Activated T-cell treated with anti-CD3 and anti-CD28 coated beads for 1 hour (primary cell): ENCODE results near the gene KMT2A.
A peak's percentile ranks its signal among the peaks of the same experiment; 100 is the strongest.
"Not testable (repeated sequence)": the region's sequence is repeated elsewhere in the genome, so short reads cannot be mapped to it uniquely, and the experiment has no call there.

Source experiments
- DNase-seq: peaks from one replicate; pipeline ENCODE4 v3.0.0-alpha.2; 2020; ENCODE audit warnings: low read depth

The KMT2A gene

DNA sequence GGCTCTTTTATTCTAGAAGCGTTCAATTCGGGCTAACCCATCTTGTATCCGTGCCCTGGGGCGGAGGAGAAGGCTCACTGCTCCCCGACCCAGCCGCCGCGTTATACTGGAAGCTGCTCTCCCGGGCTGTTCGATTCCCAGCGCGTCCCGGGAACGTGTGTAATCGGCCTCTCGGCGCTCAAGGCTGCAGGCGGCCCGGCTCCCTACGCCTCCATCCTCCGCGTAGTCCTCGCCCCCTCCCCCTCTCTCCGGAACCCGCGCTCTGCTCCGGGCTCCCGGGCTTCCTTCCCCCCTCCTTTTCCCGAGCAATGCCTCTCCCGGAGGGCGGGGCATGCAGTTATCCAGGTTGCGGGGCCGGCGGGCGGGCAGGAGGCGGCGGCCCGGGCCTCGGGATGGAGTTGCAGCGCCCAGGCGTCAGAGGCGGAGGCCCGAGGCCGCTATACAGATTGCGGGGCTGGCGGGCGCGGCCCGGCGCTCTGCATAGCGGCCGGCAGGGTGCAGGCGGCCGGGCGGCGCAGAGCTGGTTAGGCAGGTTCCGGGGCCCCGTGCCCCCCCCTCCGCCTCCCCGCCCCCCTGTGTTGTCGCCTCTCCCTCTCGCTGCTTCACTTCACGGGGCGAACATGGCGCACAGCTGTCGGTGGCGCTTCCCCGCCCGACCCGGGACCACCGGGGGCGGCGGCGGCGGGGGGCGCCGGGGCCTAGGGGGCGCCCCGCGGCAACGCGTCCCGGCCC is at the start of gene KMT2A:
TSS of gene KMT2A (plus strand) at position 600 of the 732 bp plus-strand sequence. CDS start at position 621, 21 bp downstream.
- DNase-seq = peak; percentile 92

GRCh38 chr11:118396097-118396501 is 40.2 kb upstream of the KMT2A start:
- DNase-seq = no peak

GRCh38 chr11:118397448-118397847 is 38.8 kb upstream of the KMT2A start:
- no peak for DNase-seq

DNA sequence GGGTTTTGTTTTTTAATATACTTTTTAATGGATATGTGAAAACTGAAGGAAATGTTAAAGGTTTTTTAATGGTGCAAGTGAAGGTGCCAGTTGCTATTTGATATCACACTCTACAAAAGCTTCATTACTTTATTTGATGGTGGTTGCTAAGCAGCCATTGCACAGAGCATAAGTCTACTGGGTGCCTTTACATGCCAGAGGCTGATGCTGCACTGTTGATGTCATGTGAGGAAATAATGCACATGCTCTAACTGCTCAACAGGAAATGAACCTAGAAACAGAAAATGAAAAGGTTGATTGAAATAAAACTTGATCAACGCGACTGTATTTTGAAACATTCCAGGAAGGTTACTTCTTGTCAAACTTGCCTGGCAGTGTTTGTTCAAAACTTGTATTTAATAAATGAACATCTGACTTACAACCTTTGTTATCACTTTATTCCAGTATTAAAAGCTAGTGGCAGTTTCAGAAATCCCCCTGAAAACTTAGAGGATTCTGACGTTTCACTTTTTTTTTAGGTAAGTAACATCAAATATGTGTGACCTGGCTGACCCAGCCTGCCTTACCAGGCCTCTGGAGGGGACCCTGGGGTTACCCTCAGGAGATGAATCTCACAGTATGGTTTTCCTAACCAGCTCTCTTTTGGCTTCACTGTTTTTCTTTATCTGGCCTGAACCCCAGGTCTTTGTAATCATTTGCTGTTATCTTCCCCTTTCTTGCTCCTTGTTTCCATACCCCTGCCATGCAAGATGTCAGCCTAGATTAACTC is 37.3 kb upstream of the KMT2A start:
- peak; percentile 12 for DNase-seq

DNA sequence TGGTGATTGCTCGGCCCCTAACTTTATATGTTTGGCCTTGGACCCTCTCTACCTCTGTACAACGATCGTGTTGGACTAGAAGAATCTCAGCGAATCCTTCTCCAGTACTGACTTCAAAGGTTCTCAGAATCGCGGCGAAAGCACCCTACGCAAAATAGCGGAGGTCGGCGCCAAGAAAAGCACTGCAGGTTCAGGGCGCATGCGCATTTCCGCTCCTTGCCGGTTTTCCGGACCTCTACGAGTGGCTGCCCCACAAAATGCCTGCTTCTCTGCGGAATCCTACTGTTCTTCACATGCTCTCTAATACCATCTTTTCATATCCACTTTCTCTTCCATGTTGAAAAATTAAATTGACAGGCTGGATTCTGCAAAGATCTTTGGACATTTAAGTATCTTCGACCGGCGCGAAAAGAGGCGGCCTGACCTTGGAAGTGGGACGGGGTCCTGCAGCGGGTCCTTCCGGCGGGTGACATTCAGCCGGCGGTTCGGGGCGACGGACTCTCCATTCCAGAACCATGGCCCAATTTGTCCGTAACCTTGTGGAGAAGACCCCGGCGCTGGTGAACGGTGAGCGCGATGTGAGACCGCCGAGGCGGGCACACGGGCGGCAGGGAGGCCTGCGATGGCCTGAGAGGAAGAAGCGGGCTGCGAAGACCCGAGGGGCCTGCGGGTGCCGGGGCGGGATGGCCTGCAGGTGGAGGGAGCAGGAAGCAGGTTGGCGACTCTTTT is 35.0 kb upstream of the KMT2A start, which contains the start of gene ATP5MG:
TSS of gene ATP5MG (plus strand) at position 456 of the 729 bp plus-strand sequence. CDS start at position 516, 60 bp downstream.
- peak; percentile 91 for DNase-seq

DNA sequence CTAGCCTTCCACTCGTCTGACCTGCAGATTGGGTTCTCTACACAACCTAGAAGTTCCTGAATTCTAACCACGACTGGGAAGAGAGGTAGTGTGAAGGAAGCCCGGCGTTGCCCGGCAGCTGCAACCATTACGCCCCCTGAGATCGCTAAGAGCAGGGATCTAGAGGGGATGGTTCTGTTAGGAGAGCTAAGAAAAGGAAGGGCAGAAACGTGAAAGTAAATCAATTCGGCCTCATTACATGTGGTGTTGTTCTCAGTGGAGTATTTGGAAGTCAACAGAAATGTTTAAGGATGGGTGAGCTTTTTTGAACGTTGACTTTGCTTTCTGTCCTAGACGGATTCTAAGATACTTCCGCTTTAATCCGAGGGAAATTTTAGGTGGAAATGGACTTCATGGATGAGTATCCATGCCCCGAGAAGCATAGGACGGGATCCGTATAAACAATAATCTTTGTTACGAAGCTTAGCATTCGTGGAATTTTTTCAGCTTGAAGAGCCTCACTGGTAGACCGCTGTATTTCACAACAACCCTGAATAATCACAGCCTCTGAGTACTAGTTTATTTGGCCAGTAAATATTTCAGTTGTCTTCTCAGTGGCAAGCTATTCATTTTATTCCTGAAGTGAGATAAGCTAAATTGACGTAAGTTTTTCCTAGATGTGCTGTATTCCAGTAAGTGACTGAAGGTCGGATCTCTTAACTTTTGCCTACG is 34.3 kb upstream of the KMT2A start:
- no peak for DNase-seq

DNA sequence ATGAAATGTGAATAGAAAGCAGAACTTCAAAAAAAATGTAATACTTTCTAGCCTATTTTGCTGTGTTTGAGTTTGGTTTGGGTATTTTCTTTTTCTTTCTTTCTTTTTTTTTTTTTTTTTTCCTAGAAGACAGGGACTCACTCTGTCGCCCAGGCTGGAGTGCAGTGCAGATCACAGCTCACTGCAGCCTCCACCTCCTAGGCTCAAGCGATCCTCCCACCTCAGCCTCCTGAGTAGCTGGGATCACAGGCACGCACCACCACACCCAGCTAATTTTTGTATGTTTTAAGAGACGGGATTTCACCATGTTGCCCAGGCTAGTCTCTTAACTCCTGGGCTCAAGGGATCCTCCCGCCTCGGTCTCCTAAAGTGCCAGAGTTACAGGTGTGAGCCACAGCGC is 33.7 kb upstream of the KMT2A start:
- DNase-seq = not testable (repeated sequence)

GRCh38 chr11:118406599-118407166 is 29.6 kb upstream of the KMT2A start:
- DNase-seq = no peak

GRCh38 chr11:118410055-118410745 is 26.1 kb upstream of the KMT2A start:
- DNase-seq = no peak

GRCh38 chr11:118411530-118411929 is 24.8 kb upstream of the KMT2A start:
- DNase-seq = no peak

- no peak for DNase-seq
Observed at GRCh38 chr11:118412921-118413320, 23.4 kb upstream of the KMT2A start.

DNA sequence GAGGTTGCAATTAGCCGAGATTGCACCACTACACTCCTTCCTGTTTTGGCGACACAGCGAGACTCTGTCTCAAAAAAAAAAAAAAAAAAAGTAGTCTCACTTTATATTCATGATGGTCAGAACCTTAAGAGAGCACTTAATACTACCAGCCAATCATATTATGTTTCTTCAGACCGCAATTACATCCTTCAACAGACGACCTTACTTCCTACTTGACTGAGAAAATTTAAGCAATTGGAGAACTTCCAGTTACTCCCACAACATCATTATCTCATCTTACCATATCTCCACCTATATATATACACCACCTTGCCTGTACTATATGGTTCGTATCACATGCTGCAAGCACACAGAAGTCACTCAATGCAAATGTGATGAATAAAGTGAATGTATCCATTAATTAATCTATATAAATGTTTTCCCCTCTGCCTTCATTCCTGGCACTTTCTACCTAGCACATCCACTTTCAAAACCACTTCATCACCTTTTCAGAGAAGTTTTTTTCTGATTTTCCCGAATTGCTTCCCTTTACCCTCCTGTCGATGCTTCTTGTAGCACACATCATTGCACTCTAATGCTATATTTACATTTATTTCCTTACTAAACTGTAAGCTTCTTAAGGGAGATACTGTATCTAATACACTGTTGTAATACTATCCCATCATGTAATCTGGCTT is 21.1 kb upstream of the KMT2A start:
- no peak for DNase-seq

GRCh38 chr11:118415739-118416068 is 20.6 kb upstream of the KMT2A start:
- no peak for DNase-seq

DNA sequence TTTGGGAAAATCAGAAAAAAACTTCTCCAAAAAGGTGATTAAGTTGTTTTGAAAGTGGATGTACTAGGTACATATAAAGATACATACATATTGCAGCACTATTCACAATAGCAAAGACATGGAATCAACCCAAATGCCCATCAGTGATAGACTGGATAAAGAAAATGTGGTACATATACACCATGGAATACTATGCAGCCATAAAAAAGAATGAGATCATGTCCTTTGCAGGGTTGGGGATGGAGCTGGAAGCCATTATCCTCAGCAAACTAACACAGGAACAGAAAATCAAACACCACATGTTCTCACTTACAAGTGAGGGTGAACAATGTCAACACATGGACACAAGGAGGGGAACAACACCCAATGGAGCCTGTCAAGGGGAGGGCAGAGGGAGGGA is 19.4 kb upstream of the KMT2A start:
- DNase-seq = not testable (repeated sequence)

GRCh38 chr11:118417801-118418200 is 18.5 kb upstream of the KMT2A start:
- no peak for DNase-seq

DNA sequence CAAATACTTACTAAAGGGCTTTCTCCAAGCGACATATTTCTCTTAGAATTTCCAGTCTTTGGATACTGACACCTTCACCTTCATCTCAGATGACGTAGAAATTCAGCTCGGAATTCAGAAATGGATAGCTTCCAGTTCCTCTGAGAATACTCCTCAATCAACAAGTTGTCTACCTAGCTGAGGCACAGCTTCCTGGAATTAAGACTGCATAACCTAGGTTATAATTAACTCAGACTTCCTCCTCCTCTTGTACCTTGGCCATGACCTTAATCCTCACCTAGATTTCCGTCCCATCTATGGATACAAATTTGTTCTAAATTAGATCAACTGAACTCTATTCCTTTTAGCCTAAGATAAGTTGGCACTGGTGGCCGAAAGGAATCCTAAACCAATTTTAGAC is 17.5 kb upstream of the KMT2A start:
- no peak for DNase-seq

DNA sequence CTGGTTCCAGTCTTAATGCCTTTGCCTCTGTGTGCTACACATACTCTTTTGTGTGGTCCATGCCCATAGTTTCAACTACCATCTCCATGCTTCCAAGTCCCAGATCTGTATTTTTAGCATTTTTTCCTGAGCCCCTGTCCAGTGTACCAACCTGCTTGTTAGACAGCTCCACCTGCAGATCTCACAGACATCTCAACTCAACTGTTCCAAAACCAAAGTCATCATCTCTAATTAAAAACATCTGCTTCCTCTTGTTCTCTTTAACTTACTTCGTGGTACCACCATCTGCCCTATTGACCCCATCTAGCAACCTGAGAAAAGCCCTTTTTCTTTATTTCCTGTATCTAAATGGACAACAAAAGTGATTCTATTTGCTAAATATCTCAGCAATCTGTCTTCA is 8.6 kb upstream of the KMT2A start:
- DNase-seq = no peak

DNA sequence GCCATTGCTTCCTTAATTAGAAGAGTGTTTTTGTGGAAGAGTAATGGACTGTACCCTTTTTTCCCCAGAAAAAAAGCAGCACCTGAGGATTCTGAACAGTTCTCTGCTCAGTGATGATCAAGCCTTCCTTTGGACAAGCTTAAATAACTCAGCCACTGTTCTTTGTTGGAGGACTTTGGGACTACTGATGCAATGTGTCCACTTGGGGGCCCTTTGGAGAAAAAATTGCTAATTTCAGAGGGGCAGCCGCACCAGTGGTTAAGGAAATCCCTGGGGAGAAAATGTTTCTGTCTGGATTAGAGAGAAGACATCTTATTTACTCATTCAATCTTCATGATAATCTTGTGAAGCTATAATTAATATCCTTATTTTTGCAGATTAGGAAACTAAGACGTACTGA is 5.3 kb upstream of the KMT2A start:
- DNase-seq = no peak

- no peak for DNase-seq
Observed at GRCh38 chr11:118434123-118434552, 2.2 kb upstream of the KMT2A start.

- DNase-seq = peak; percentile 13
Observed at GRCh38 chr11:118434553-118435289, 1.6 kb upstream of the KMT2A start.
